ENCODE data around the gene PMVK.

Gene PMVK

GRCh38 chr1:154961207-154962155, 25.0 kb upstream of the PMVK start, which contains the start of gene PYGO2:
PYGO2 (minus strand) TSS chr1:154961782; CDS start chr1:154961576, 206 bp downstream.
- peak within 1 kb of the TSS; percentile 97 for H3K9ac ChIP-seq (ENCODE audit: insufficient read length)
- H3K4me3 ChIP-seq = peak within 1 kb of the TSS; percentile 93
- H3K27ac ChIP-seq = peak within 1 kb of the TSS; percentile 95
- TF ChIP-seq EZH2 (IDR thresholded peaks at IDR 0.05) (no peak), POLR2AphosphoS5 (IDR thresholded peaks at IDR 0.05; ENCODE audit: borderline replicate concordance, low read depth, low read length) (peak; percentile 92), FOXP2 (optimal IDR thresholded peaks at IDR 0.05; ENCODE audit: control extremely low read depth, extremely low read length, insufficient read depth) (no peak)
- no peaks in the 10 kb centered on the region for H3K9me3 ChIP-seq (ENCODE audit: low read depth, low read length)
- H3K36me3 ChIP-seq (ENCODE audit: insufficient read depth, low read length) = peaks cover 48% of the 10 kb centered on the region
- no peak for DNase-seq (ENCODE audit: low read depth, low spot score)

GRCh38 chr1:154960446-154961136, 24.1 kb upstream of the PMVK start:
- Histone ChIP-seq H3K9me3 (ENCODE audit: low read depth, low read length) (no peaks in the 10 kb centered on the region), H3K4me3 (peak overlapping the region; percentile 93), H3K36me3 (ENCODE audit: insufficient read depth, low read length) (peaks cover 39% of the 10 kb centered on the region), H3K9ac (ENCODE audit: insufficient read length) (peak overlapping the region; percentile 97), H3K27ac (peak overlapping the region; percentile 42; the same call in 1 of the 2 replicates)
- no peak for DNase-seq (ENCODE audit: low read depth, low spot score)
- TF ChIP-seq EZH2 (IDR thresholded peaks at IDR 0.05) (no peak), POLR2AphosphoS5 (IDR thresholded peaks at IDR 0.05; ENCODE audit: borderline replicate concordance, low read depth, low read length) (no peak), FOXP2 (optimal IDR thresholded peaks at IDR 0.05; ENCODE audit: control extremely low read depth, extremely low read length, insufficient read depth) (no peak)

GRCh38 chr1:154959426-154959780, 22.9 kb upstream of the PMVK start:
- TF ChIP-seq POLR2AphosphoS5 (IDR thresholded peaks at IDR 0.05; ENCODE audit: borderline replicate concordance, low read depth, low read length) = no peak
- Histone ChIP-seq H3K36me3 (ENCODE audit: insufficient read depth, low read length) (peaks cover 30% of the 10 kb centered on the region), H3K9ac (ENCODE audit: insufficient read length) (no peak overlapping the region), H3K27ac (no peak overlapping the region), H3K4me3 (no peak overlapping the region), H3K9me3 (ENCODE audit: low read depth, low read length) (no peaks in the 10 kb centered on the region)
- no peak for DNase-seq (ENCODE audit: low read depth, low spot score)

GRCh38 chr1:154958681-154959425, 22.3 kb upstream of the PMVK start:
- TF ChIP-seq EZH2 (IDR thresholded peaks at IDR 0.05) = no peak
- no peak for TF ChIP-seq FOXP2 (optimal IDR thresholded peaks at IDR 0.05; ENCODE audit: control extremely low read depth, extremely low read length, insufficient read depth)
- no peak for TF ChIP-seq POLR2AphosphoS5 (IDR thresholded peaks at IDR 0.05; ENCODE audit: borderline replicate concordance, low read depth, low read length)
- no peak overlapping the region for H3K4me3 ChIP-seq
- no peaks in the 10 kb centered on the region for H3K9me3 ChIP-seq (ENCODE audit: low read depth, low read length)
- peaks cover 25% of the 10 kb centered on the region for H3K36me3 ChIP-seq (ENCODE audit: insufficient read depth, low read length)
- H3K9ac ChIP-seq (ENCODE audit: insufficient read length) = no peak overlapping the region
- H3K27ac ChIP-seq = no peak overlapping the region
- DNase-seq (ENCODE audit: low read depth, low spot score) = no peak

- DNase-seq (ENCODE audit: low read depth, low spot score) = no peak
- H3K36me3 ChIP-seq (ENCODE audit: insufficient read depth, low read length) = peaks cover 17% of the 10 kb centered on the region
- TF ChIP-seq EZH2 (IDR thresholded peaks at IDR 0.05) = no peak
- no peak for TF ChIP-seq FOXP2 (optimal IDR thresholded peaks at IDR 0.05; ENCODE audit: control extremely low read depth, extremely low read length, insufficient read depth)
- TF ChIP-seq POLR2AphosphoS5 (IDR thresholded peaks at IDR 0.05; ENCODE audit: borderline replicate concordance, low read depth, low read length) = no peak
- H3K9me3 ChIP-seq (ENCODE audit: low read depth, low read length) = no peaks in the 10 kb centered on the region
- no peak overlapping the region for H3K9ac ChIP-seq (ENCODE audit: insufficient read length)
- H3K4me3 ChIP-seq = no peak overlapping the region
- no peak overlapping the region for H3K27ac ChIP-seq
These were observed 21.5 kb upstream of the PMVK start for GRCh38 chr1:154958036-154958435.

GRCh38 chr1:154957091-154957657, 20.7 kb upstream of the PMVK start:
- Histone ChIP-seq H3K4me3 (no peak overlapping the region), H3K36me3 (ENCODE audit: insufficient read depth, low read length) (peaks cover 14% of the 10 kb centered on the region; the same call in 1 of the 2 replicates), H3K9ac (ENCODE audit: insufficient read length) (no peak overlapping the region), H3K9me3 (ENCODE audit: low read depth, low read length) (no peaks in the 10 kb centered on the region), H3K27ac (no peak overlapping the region)
- no peak for DNase-seq (ENCODE audit: low read depth, low spot score)
- TF ChIP-seq POLR2AphosphoS5 (IDR thresholded peaks at IDR 0.05; ENCODE audit: borderline replicate concordance, low read depth, low read length) (no peak), FOXP2 (optimal IDR thresholded peaks at IDR 0.05; ENCODE audit: control extremely low read depth, extremely low read length, insufficient read depth) (no peak), EZH2 (IDR thresholded peaks at IDR 0.05) (no peak)

GRCh38 chr1:154956544-154956941, 20.0 kb upstream of the PMVK start:
- no peak for DNase-seq (ENCODE audit: low read depth, low spot score)
- Histone ChIP-seq H3K9ac (ENCODE audit: insufficient read length) (peak overlapping the region; percentile 74), H3K27ac (no peak overlapping the region), H3K36me3 (ENCODE audit: insufficient read depth, low read length) (peaks cover 14% of the 10 kb centered on the region; the same call in 1 of the 2 replicates), H3K9me3 (ENCODE audit: low read depth, low read length) (no peaks in the 10 kb centered on the region), H3K4me3 (peak overlapping the region; percentile 87)
- TF ChIP-seq EZH2 (IDR thresholded peaks at IDR 0.05) (no peak), FOXP2 (optimal IDR thresholded peaks at IDR 0.05; ENCODE audit: control extremely low read depth, extremely low read length, insufficient read depth) (no peak), POLR2AphosphoS5 (IDR thresholded peaks at IDR 0.05; ENCODE audit: borderline replicate concordance, low read depth, low read length) (no peak)
